ENCODE measurements around the gene ENOX2.
"Not testable (repeated sequence)": the region's sequence is repeated elsewhere in the genome, so short reads cannot be mapped to it uniquely, and the experiment has no call there.

DNA sequence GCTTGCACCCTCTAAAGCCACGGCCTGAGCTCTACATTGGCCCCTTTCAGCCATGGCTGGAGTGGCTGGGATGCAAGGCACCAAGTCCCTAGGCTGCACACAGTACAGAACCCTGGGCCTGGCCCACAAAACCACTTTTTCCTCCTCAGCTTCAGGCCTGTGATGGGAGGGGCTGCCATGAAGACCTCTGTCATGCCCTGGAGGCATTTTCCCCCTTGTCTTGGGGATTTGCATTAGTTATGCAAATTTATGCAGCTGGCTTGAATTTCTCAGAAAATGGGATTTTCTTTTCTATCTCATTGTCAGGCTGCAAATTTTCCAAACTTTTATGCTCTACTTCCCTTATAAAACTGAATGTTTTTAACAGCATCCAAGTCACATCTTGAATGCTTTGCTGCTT is 16.7 kb upstream of the ENOX2 start:
- not testable (repeated sequence) for TF ChIP-seq CTCF (IDR thresholded peaks at IDR 0.05); EZH2 (IDR thresholded peaks at IDR 0.05; ENCODE audit: borderline replicate concordance, insufficient read depth, low read depth, low read length, poor library complexity, severe bottlenecking)
